Large intestine (tissue), 3 donors: ENCODE results near the gene XXYLT1. TPM values are rescaled to one million over a fixed set of nuclear protein-coding genes. Genes with fewer than 3 reads are reported as not detected.

ENCODE experiments used
- DNase-seq, 2 donors: peaks; one replicate each; pipeline versions ENCODE4 v3.0.0 to v3.0.0-alpha.2; 2013
- H3K27ac ChIP-seq: one replicate; pipeline ENCODE4 v1.5.1; 2013; ENCODE audit warnings: low read length
- H3K27me3 ChIP-seq: 2 replicates; pipeline ENCODE4 v1.6.1; 2013; ENCODE audit warnings: low read length; ENCODE audit not compliant: control insufficient read depth, insufficient read depth
- H3K36me3 ChIP-seq: 2 replicates; pipeline ENCODE4 v1.6.1; 2013; ENCODE audit warnings: low read length; ENCODE audit not compliant: control insufficient read depth, insufficient read depth
- H3K4me1 ChIP-seq: one replicate; pipeline ENCODE4 v1.6.1; 2013; ENCODE audit warnings: low read length; ENCODE audit not compliant: control insufficient read depth, insufficient read depth
- H3K4me3 ChIP-seq: one replicate; pipeline ENCODE4 v1.5.1; 2013; ENCODE audit warnings: low read length
- H3K9me3 ChIP-seq: one replicate; pipeline ENCODE4 v1.6.1; 2013; ENCODE audit warnings: mild to moderate bottlenecking, low read depth, low read length, moderate library complexity; ENCODE audit not compliant: control insufficient read depth
- WGBS: methylation state at CpG from one replicate; pipeline ENCODE4 v1.1.5; 2013; ENCODE audit warnings: low lambda C conversion rate; ENCODE audit not compliant: insufficient coverage; 5-methylcytosine and 5-hydroxymethylcytosine counted together
- polyA plus RNA-seq: library from polyadenylated mRNA; unstranded; fragments of 120-200 nt; gene quantifications from one replicate; pipeline ENCODE4 v1.2.1, GENCODE V29; 2013

The XXYLT1 gene
- polyA plus RNA-seq, 1 donor: 14.0 TPM

DNA sequence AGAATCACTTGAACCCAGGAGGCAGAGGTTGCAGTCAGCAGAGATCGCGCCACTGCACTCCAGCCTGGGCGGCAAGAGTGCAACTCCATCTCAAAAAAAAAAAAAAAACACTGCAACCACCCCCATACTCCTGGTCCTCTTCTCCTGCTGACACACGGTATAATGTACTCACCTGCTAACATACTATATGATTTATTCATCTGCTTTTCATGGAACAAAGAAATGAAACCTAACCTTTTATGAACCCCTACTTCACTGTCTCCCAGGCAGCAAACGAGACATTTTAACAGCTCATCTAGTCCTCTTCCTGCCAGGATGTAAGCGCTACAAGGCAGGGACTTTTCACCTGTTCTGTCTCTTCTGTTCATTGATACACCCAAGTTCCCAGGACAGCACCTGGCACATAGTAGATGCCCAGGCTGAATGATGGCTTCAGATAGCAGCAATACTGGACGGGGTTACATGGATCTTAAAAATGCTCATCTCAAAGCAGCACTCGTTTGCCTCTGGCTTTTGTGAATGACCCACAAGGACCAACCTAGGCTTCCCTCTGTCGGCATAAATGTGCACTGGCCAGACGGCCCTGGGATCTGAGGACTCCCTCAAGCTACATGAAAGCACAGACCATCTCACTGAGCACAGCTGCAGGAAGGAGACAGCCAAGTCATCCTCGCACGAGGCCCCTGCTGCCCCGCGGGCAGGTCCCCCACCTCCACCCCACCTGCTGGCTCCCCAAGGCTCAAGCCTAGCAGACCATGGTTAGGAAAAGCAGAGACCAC, 20.3 kb downstream of the XXYLT1 start:
- WGBS: no CpG with 5 or more reads among the region's 14 CpGs
- H3K27ac ChIP-seq: no peak overlapping the region
- DNase-seq: no peak

DNA sequence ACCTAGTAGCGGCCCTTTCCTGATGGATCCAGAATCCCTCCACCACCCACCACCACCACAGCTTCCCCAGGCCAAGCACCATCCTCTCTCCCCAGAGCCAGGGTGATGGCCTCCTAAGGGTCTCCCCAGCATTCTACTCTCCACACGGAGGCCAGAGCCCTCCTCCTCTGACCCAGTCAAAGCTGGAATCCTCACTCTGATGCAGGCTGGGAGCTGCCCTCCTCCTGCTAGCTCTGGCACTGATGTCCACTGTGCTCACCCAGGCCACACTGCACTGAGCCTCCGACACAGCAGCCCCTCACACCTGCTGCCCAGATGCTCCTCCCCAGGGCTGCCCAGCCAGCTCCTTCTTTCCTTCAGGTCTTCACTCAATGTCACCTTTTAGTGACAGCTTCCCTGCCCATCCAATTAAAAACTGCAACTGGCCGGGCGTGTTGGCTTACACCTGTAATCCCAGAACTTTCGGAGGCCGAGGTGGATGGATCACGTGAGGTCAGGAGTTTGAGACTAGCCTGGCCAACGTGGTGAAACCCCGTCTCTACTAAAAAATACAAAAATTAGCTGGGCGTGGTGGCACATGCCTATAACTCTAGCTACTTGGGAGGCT, 21.0 kb downstream of the XXYLT1 start:
- no peak overlapping the region for H3K27ac ChIP-seq
- peaks cover 3% of the 10 kb centered on the region for H3K36me3 ChIP-seq
- no peak overlapping the region for H3K4me3 ChIP-seq
- no CpG with 5 or more reads among the region's 11 CpGs for WGBS
- peaks cover 2% of the 10 kb centered on the region for H3K9me3 ChIP-seq
- no peaks in the 10 kb centered on the region for H3K27me3 ChIP-seq
- H3K4me1 ChIP-seq: peaks cover 8% of the 10 kb centered on the region
- no peak for DNase-seq

More for the DNA sequence above, 20.3 kb downstream of the XXYLT1 start:
- Histone ChIP-seq H3K36me3 (peaks cover 3% of the 10 kb centered on the region), H3K9me3 (peaks cover 2% of the 10 kb centered on the region), H3K4me1 (peaks cover 8% of the 10 kb centered on the region), H3K4me3 (no peak overlapping the region), H3K27me3 (no peaks in the 10 kb centered on the region)

DNA sequence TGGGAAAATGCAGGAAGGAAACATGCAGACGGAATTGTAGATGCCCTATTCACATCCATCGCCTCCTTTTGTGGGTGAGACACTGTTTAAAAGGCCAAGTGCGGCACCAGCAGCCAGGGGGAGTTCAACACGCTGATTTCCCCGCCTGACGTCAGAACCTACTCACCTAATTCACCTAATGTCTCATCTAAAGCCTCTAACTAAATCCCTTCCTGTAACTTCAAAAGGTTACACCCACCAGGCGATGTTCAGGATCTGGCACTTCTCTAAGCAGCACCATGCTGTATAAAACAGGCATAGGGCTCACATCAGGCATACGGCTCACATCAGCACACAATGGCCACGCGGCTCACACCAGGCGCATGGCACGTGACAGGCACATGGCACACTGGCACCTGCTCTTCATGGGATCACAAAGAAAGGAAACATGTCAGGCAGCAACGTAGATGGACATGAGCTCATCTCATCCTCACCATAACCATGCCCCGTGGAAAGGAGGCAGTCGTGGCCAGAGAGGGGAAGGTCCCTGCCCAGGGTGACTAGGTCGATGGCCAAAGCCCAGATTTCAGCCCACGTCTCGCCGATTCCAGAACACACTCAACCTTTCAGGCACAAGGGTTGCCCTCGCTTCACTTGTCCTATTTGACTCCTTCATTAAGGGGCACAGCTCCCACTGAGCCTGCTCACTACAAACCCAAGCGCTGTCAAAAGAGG, 21.7 kb downstream of the XXYLT1 start:
- no CpG with 5 or more reads among the region's 21 CpGs for WGBS
- no peak for DNase-seq
- no peak overlapping the region for H3K27ac ChIP-seq

GRCh38 chr3:195248281-195248680, 22.7 kb downstream of the XXYLT1 start:
- DNase-seq: no peak
- Histone ChIP-seq H3K4me3 (no peak overlapping the region), H3K27ac (no peak overlapping the region), H3K27me3 (no peaks in the 10 kb centered on the region), H3K36me3 (peaks cover 3% of the 10 kb centered on the region), H3K4me1 (peaks cover 8% of the 10 kb centered on the region), H3K9me3 (no peaks in the 10 kb centered on the region)
- WGBS: 94% methylated on average over 3 of the region's 8 CpGs

More for the DNA sequence above, 21.7 kb downstream of the XXYLT1 start:
- Histone ChIP-seq H3K36me3 (peaks cover 3% of the 10 kb centered on the region), H3K9me3 (peaks cover 2% of the 10 kb centered on the region), H3K4me1 (peaks cover 8% of the 10 kb centered on the region), H3K27me3 (no peaks in the 10 kb centered on the region), H3K4me3 (no peak overlapping the region)

GRCh38 chr3:195247863-195248189, 23.1 kb downstream of the XXYLT1 start:
- H3K27me3 ChIP-seq: no peaks in the 10 kb centered on the region
- no peak overlapping the region for H3K4me3 ChIP-seq
- H3K27ac ChIP-seq: no peak overlapping the region
- no peak for DNase-seq
- H3K36me3 ChIP-seq: peaks cover 3% of the 10 kb centered on the region
- H3K4me1 ChIP-seq: peaks cover 5% of the 10 kb centered on the region
- WGBS: no CpG with 5 or more reads among the region's 8 CpGs
- no peaks in the 10 kb centered on the region for H3K9me3 ChIP-seq

DNA sequence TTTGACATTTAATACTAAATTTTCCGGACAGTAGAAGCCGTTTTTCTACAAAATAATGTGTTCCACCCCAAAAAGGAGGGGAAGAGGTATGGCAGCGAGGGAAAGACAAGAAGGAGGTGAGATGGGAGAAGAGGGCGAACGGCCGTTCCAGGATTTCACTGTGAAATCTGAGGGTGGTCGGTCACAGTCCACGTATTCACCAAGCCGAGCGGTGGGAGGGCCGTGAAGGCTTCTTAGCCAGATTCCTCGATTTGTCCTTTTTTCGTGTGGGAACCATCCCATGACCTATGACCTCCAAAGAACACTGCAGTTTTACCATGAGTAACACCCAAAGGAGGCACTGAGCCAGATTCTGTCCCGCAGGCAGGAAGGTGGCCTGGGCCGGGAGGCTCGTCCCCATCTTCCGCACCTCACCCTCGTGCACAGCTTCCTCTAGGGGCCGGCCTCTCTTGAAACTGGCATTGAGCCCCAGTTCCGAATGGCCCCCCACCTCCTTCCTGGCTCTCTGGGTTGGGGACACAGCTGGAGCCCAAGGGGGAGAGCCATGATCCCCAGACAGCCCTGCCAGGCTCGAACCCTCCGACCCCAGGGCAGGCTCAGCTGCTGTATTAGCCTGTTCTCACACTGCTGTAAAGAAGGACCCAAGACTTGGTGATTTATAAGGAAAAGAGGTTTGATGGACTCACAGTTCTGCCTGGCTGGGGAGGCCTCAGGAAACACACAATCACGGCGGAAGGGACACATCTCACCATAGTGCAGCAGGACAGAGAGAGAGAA, 23.7 kb downstream of the XXYLT1 start:
- H3K27ac ChIP-seq: no peak overlapping the region
- H3K4me1 ChIP-seq: no peaks in the 10 kb centered on the region
- no peaks in the 10 kb centered on the region for H3K27me3 ChIP-seq
- no peaks in the 10 kb centered on the region for H3K9me3 ChIP-seq
- peaks cover 3% of the 10 kb centered on the region for H3K36me3 ChIP-seq
- 95% methylated on average over 3 of the region's 24 CpGs for WGBS
- no peak for DNase-seq
- no peak overlapping the region for H3K4me3 ChIP-seq

- H3K27me3 ChIP-seq: no peaks in the 10 kb centered on the region
- no peak overlapping the region for H3K4me3 ChIP-seq
- no peak overlapping the region for H3K27ac ChIP-seq
- no peaks in the 10 kb centered on the region for H3K9me3 ChIP-seq
- WGBS: 100% methylated on average over 1 of the region's 9 CpGs
- H3K4me1 ChIP-seq: no peaks in the 10 kb centered on the region
- no peak for DNase-seq
- peaks cover 3% of the 10 kb centered on the region for H3K36me3 ChIP-seq
These were observed 24.4 kb downstream of the XXYLT1 start for GRCh38 chr3:195246581-195246995.

GRCh38 chr3:195245531-195245951, 25.4 kb downstream of the XXYLT1 start:
- DNase-seq: no peak
- peaks cover 3% of the 10 kb centered on the region for H3K36me3 ChIP-seq
- H3K9me3 ChIP-seq: no peaks in the 10 kb centered on the region
- no CpG with 5 or more reads among the region's 16 CpGs for WGBS
- no peaks in the 10 kb centered on the region for H3K4me1 ChIP-seq
- H3K4me3 ChIP-seq: no peak overlapping the region
- no peak overlapping the region for H3K27ac ChIP-seq
- no peaks in the 10 kb centered on the region for H3K27me3 ChIP-seq

- Histone ChIP-seq H3K27ac (no peak overlapping the region), H3K27me3 (no peaks in the 10 kb centered on the region), H3K4me1 (no peaks in the 10 kb centered on the region), H3K36me3 (no peaks in the 10 kb centered on the region), H3K9me3 (peaks cover 6% of the 10 kb centered on the region), H3K4me3 (no peak overlapping the region)
- no peak for DNase-seq
- WGBS: no CpG with 5 or more reads among the region's 12 CpGs
These were observed 29.2 kb downstream of the XXYLT1 start for GRCh38 chr3:195241592-195242355.
